DOHH2 (cell line): Measurements from ENCODE around the gene CCNB3.

Experiments used
- H3F3A ChIP-seq: fragments of 200-600 bp; sonication (generic), shearing (Covaris generic); 2 replicates; pipeline ENCODE4 v1.6.0; 2016; ENCODE audit warnings: antibody characterized with exemption, mild to moderate bottlenecking; ENCODE audit not compliant: control insufficient read depth, insufficient read depth
- H3K27ac ChIP-seq: fragments of 200-600 bp; sonication (generic); 2 replicates; pipeline ENCODE4 v1.5.1; 2014; ENCODE audit warnings: low read depth, mild to moderate bottlenecking, low read length, moderate library complexity
- H3K27me3 ChIP-seq: fragments of 200-600 bp; sonication (generic); 2 replicates; pipeline ENCODE4 v1.6.1; 2014; ENCODE audit warnings: mild to moderate bottlenecking, low read length, mixed read lengths; ENCODE audit not compliant: control insufficient read depth
- H3K36me3 ChIP-seq: fragments of 200-600 bp; sonication (generic); 2 replicates; pipeline ENCODE4 v1.6.1; 2014; ENCODE audit warnings: mild to moderate bottlenecking, low read length, moderate library complexity, mixed read lengths; ENCODE audit not compliant: control insufficient read depth
- H3K4me1 ChIP-seq: fragments of 200-600 bp; sonication (generic); 2 replicates; pipeline ENCODE4 v1.6.1; 2014; ENCODE audit warnings: mild to moderate bottlenecking, low read length, mixed read lengths; ENCODE audit not compliant: control insufficient read depth
- H3K4me2 ChIP-seq: fragments of 200-600 bp; sonication (generic); 2 replicates; pipeline ENCODE4 v1.6.0; 2014; ENCODE audit warnings: mild to moderate bottlenecking, low read length, moderate library complexity
- H3K4me3 ChIP-seq: fragments of 200-600 bp; sonication (generic); 2 replicates; pipeline ENCODE4 v1.5.1; 2014; ENCODE audit warnings: mild to moderate bottlenecking, low read length, mixed read lengths
- H3K79me2 ChIP-seq: fragments of 200-600 bp; sonication (generic); 2 replicates; pipeline ENCODE4 v1.6.1; 2014; ENCODE audit warnings: mild to moderate bottlenecking, low read length, mixed read lengths; ENCODE audit not compliant: control insufficient read depth
- H3K9me2 ChIP-seq: fragments of 200-600 bp; sonication (generic); replicated peaks from 2 replicates; pipeline ENCODE4 v1.6.1; 2014; ENCODE audit warnings: mild to moderate bottlenecking, low read length, mixed read lengths; ENCODE audit not compliant: control insufficient read depth
- H3K9me3 ChIP-seq: fragments of 200-600 bp; sonication (generic); 2 replicates; pipeline ENCODE4 v1.6.1; 2014; ENCODE audit warnings: antibody characterized with exemption, low read length, mixed read lengths; ENCODE audit not compliant: control insufficient read depth, insufficient read depth
- H4K20me1 ChIP-seq: fragments of 200-600 bp; sonication (generic); 2 replicates; pipeline ENCODE4 v1.6.0; 2014; ENCODE audit warnings: low read depth, mild to moderate bottlenecking, antibody characterized with exemption, low read length, moderate library complexity; ENCODE audit not compliant: control insufficient read depth, insufficient read depth
- EZH2phosphoT487 ChIP-seq: fragments of 200-600 bp; sonication (generic); IDR thresholded peaks from 2 replicates; pipeline ENCODE4 v1.6.1; 2017; ENCODE audit warnings: borderline replicate concordance, mild to moderate bottlenecking, antibody characterized with exemption, low read length, moderate library complexity, mixed read lengths
- TF ChIP-seq, protein P1 (sequence below): fragments of 200-600 bp; sonication (generic); IDR thresholded peaks from one replicate; pipeline ENCODE4 v1.5.1; 2014; ENCODE audit warnings: antibody characterized with exemption, mild to moderate bottlenecking, low read depth, low read length; ENCODE audit not compliant: poor library complexity, severe bottlenecking

CCNB3 gene

DNA sequence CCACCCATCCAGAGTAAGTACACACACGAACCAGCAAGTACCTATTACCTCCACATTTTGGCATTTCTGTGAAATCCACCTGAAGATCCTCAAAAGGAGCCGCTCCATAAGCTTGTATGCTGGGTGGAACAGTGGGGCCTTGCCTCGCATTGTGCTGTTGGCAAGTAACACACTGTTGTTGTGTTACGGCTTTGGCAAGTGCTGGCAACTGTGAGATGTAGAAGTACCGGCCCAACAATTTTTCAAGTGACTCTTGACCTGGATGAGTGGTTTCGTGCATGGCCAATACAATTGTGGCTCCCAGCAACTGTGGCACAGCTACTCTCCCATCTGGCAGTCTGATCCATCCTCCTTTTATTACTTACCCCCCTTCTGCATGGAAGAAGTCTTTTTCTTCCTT lies 128.7 kb downstream of the CCNB3 start:
- H3K4me2 ChIP-seq = no peak overlapping the region
- no peaks in the 10 kb centered on the region for H3F3A ChIP-seq
- H3K79me2 ChIP-seq = no peaks in the 10 kb centered on the region
- no peak overlapping the region for H3K27ac ChIP-seq
- no peaks in the 10 kb centered on the region for H3K36me3 ChIP-seq
- H3K4me1 ChIP-seq = no peaks in the 10 kb centered on the region
- no peaks in the 10 kb centered on the region for H3K9me2 ChIP-seq
- H3K27me3 ChIP-seq = no peaks in the 10 kb centered on the region
- no peaks in the 10 kb centered on the region for H3K9me3 ChIP-seq
- no peaks in the 10 kb centered on the region for H4K20me1 ChIP-seq
- TF ChIP-seq EZH2phosphoT487 = no peak
- TF ChIP-seq, protein P1, sequence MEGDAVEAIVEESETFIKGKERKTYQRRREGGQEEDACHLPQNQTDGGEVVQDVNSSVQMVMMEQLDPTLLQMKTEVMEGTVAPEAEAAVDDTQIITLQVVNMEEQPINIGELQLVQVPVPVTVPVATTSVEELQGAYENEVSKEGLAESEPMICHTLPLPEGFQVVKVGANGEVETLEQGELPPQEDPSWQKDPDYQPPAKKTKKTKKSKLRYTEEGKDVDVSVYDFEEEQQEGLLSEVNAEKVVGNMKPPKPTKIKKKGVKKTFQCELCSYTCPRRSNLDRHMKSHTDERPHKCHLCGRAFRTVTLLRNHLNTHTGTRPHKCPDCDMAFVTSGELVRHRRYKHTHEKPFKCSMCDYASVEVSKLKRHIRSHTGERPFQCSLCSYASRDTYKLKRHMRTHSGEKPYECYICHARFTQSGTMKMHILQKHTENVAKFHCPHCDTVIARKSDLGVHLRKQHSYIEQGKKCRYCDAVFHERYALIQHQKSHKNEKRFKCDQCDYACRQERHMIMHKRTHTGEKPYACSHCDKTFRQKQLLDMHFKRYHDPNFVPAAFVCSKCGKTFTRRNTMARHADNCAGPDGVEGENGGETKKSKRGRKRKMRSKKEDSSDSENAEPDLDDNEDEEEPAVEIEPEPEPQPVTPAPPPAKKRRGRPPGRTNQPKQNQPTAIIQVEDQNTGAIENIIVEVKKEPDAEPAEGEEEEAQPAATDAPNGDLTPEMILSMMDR = no peak
- no peak overlapping the region for H3K4me3 ChIP-seq

DNA sequence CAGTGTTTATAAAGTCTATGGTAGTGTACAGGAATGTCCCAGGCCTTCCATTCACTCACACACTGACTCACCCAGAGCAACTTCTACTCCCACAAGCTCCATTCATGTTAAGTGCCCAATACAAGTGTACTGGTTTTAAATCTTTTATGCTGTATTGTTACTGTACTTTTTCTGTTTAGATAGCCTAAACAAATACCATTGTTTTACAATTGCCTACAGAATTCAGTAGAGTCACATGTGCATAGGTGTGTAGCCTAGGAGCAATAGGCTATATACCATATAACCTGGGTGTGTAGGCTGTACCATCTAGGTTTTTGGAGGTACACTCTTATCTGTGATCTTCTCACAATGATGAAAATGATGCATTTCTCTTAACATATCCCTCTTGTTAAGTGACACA lies 139.4 kb downstream of the CCNB3 start:
- Histone ChIP-seq H3K9me2 (no peaks in the 10 kb centered on the region), H3K4me3 (no peak overlapping the region), H3K27ac (no peak overlapping the region), H3K27me3 (no peaks in the 10 kb centered on the region), H3K9me3 (no peaks in the 10 kb centered on the region), H3K36me3 (no peaks in the 10 kb centered on the region), H4K20me1 (no peaks in the 10 kb centered on the region), H3K79me2 (no peaks in the 10 kb centered on the region), H3F3A (no peaks in the 10 kb centered on the region), H3K4me2 (no peak overlapping the region), H3K4me1 (no peaks in the 10 kb centered on the region)
- TF ChIP-seq, protein P1 = no peak
- no peak for TF ChIP-seq EZH2phosphoT487

DNA sequence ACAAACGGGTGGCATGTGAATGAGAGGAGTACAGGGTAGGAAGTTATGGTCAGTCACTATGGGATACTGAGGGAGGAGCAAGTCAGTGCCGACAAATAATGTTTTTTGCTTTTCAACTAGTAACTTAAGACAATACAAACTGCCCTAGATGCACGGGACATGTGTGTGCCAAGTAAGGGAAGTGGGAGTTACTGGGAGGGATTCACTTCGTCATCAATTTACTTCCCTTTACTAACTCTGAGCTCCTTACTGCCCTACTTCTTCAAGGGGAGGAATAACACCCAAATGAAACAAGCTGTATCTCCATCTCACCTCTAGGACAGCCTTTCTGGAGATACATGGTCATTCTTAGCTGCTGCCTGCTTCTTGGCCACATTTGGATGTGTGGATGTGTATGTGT lies 168.4 kb downstream of the CCNB3 start:
- Histone ChIP-seq H3K27me3 (no peaks in the 10 kb centered on the region), H3K4me1 (no peaks in the 10 kb centered on the region), H3F3A (no peaks in the 10 kb centered on the region), H4K20me1 (no peaks in the 10 kb centered on the region), H3K9me3 (no peaks in the 10 kb centered on the region), H3K4me2 (no peak overlapping the region), H3K4me3 (no peak overlapping the region), H3K36me3 (no peaks in the 10 kb centered on the region), H3K27ac (no peak overlapping the region), H3K9me2 (no peaks in the 10 kb centered on the region), H3K79me2 (no peaks in the 10 kb centered on the region)
- TF ChIP-seq, protein P1 = no peak
- no peak for TF ChIP-seq EZH2phosphoT487
